DMS79 treated with DMSO at 0.1 percent for 48 hours (cell line): Measurements from ENCODE around the gene PLXDC2.

Experiments used
- DNase-seq: peaks from one replicate; lab custom pipeline; 2025; lab: John Stamatoyannopoulos, UW

Gene PLXDC2

GRCh38 chr10:20276127-20276979, 460.1 kb downstream of the PLXDC2 start:
- no peak for DNase-seq

- no peak for DNase-seq
These were observed 461.6 kb downstream of the PLXDC2 start for GRCh38 chr10:20277820-20278219.

- no peak for DNase-seq
These were observed 465.3 kb downstream of the PLXDC2 start for GRCh38 chr10:20281579-20281978.

GRCh38 chr10:20287586-20287985, 471.4 kb downstream of the PLXDC2 start:
- no peak for DNase-seq

- no peak for DNase-seq
These were observed 471.8 kb downstream of the PLXDC2 start for GRCh38 chr10:20288060-20288459.

- DNase-seq, result no peak
These were observed 473.0 kb downstream of the PLXDC2 start for GRCh38 chr10:20289070-20289828.

- no peak for DNase-seq
These were observed 482.2 kb downstream of the PLXDC2 start for GRCh38 chr10:20298417-20298816.

- no peak for DNase-seq
These were observed 483.0 kb downstream of the PLXDC2 start for GRCh38 chr10:20299034-20299736.

GRCh38 chr10:20300735-20301134, 484.5 kb downstream of the PLXDC2 start:
- no peak for DNase-seq

- DNase-seq, result no peak
These were observed 485.8 kb downstream of the PLXDC2 start for GRCh38 chr10:20302033-20302432.

- DNase-seq, result no peak
These were observed 487.4 kb downstream of the PLXDC2 start for GRCh38 chr10:20303453-20304152.

- no peak for DNase-seq
These were observed 497.4 kb downstream of the PLXDC2 start for GRCh38 chr10:20313665-20314064.

- DNase-seq, result no peak
These were observed 498.2 kb downstream of the PLXDC2 start for GRCh38 chr10:20314431-20314830.

- no peak for DNase-seq
These were observed 511.7 kb downstream of the PLXDC2 start for GRCh38 chr10:20327954-20328353.

GRCh38 chr10:20330246-20330645, 514.0 kb downstream of the PLXDC2 start:
- no peak for DNase-seq

GRCh38 chr10:20334559-20334958, 518.3 kb downstream of the PLXDC2 start:
- DNase-seq, result no peak
